BLaER1 treated with 17β-estradiol and CSF1 and Interleukin-3, amounts not matched to agents 10 nM and 100 nM (cell line): ENCODE data around the gene WWOX.

ENCODE experiments used
- H3K27ac ChIP-seq, 11 experiments: shearing (Covaris generic); formaldehyde crosslinking; 2 replicates each; pipeline ENCODE4 v1.8.1; 2022
- H3K27me3 ChIP-seq, 11 experiments: shearing (Covaris generic); formaldehyde crosslinking; 2 replicates each; pipeline ENCODE4 v1.8.1; 2022
- H3K36me3 ChIP-seq, 11 experiments: shearing (Covaris generic); formaldehyde crosslinking; 2 replicates each; pipeline ENCODE4 v1.8.1; 2022
- H3K4me1 ChIP-seq, 10 experiments: shearing (Covaris generic); formaldehyde crosslinking; 2 replicates each; pipeline ENCODE4 v1.8.1; 2022
- H3K4me2 ChIP-seq, 11 experiments: shearing (Covaris generic); formaldehyde crosslinking; 2 replicates each; pipeline ENCODE4 v1.8.1; 2022
- H3K4me3 ChIP-seq, 10 experiments: shearing (Covaris generic); formaldehyde crosslinking; 2 replicates each; pipeline ENCODE4 v1.8.1; 2022
- H3K9ac ChIP-seq, 11 experiments: shearing (Covaris generic); formaldehyde crosslinking; 2 replicates each; pipeline ENCODE4 v1.8.1; 2022
- H3K9me3 ChIP-seq, 11 experiments: shearing (Covaris generic); formaldehyde crosslinking; replicated peaks in 1 of 11; 2 replicates each; pipeline ENCODE4 v1.8.1; 2022
- H4K20me1 ChIP-seq, 11 experiments: shearing (Covaris generic); formaldehyde crosslinking; 2 replicates each; pipeline ENCODE4 v1.8.1; 2022
- Cebpa-rat ChIP-seq, 11 experiments: shearing (Covaris generic); IDR thresholded peaks; 2 replicates each; pipeline ENCODE4 v1.8.1; 2022

The WWOX gene

GRCh38 chr16:79168321-79168720 is 1068.9 kb downstream of the WWOX start:
- Histone ChIP-seq H3K27me3 (no peaks in the 10 kb centered on the region), H3K27ac (peak overlapping the region; percentile 35 to 77 (median 53); a peak in 18 of 22 replicates), H4K20me1 (no peaks in the 10 kb centered on the region), H3K9ac (peak overlapping the region in 6 of 11 experiments; percentile 1 to 65 (median 56); a peak in 6 of 22 replicates), H3K4me1 (peaks cover 45 to 87% (median 75%) of the 10 kb centered on the region in 10 experiments), H3K9me3 (peaks cover 10 to 26% (median 11%) of the 10 kb centered on the region in 11 experiments; a peak in 21 of 22 replicates), H3K4me3 (peak overlapping the region in 1 of 10 experiments; percentile 28; a peak in 1 of 20 replicates), H3K4me2 (peak overlapping the region; percentile 59 to 92 (median 78)), H3K36me3 (no peaks in the 10 kb centered on the region)
- TF ChIP-seq Cebpa-rat (IDR thresholded peaks at IDR 0.05), result no peak

- Histone ChIP-seq H3K9ac (peak overlapping the region in 8 of 11 experiments; percentile 1 to 65 (median 54); a peak in 9 of 22 replicates), H3K27ac (peak overlapping the region in 9 of 11 experiments; percentile 35 to 77 (median 53); a peak in 16 of 22 replicates), H3K36me3 (no peaks in the 10 kb centered on the region), H4K20me1 (no peaks in the 10 kb centered on the region), H3K4me1 (peaks cover 37 to 78% (median 67%) of the 10 kb centered on the region in 10 experiments), H3K4me3 (no peak overlapping the region; a peak in 2 of 20 replicates), H3K9me3 (peaks cover 10 to 27% (median 11%) of the 10 kb centered on the region in 11 experiments; a peak in 21 of 22 replicates), H3K4me2 (peak overlapping the region; percentile 59 to 92 (median 78)), H3K27me3 (no peaks in the 10 kb centered on the region)
- no peak for TF ChIP-seq Cebpa-rat (IDR thresholded peaks at IDR 0.05)
Measured at GRCh38 chr16:79169239-79169638, 1069.8 kb downstream of the WWOX start.

GRCh38 chr16:79170555-79171246 is 1071.2 kb downstream of the WWOX start:
- peaks cover 33 to 69% (median 60%) of the 10 kb centered on the region in 10 experiments for H3K4me1 ChIP-seq
- TF ChIP-seq Cebpa-rat (IDR thresholded peaks at IDR 0.05), result no peak
- H4K20me1 ChIP-seq, result no peaks in the 10 kb centered on the region
- peak overlapping the region in 3 of 11 experiments; percentile 8 to 77 (median 75); a peak in 5 of 22 replicates for H3K27ac ChIP-seq
- peaks cover 10 to 28% (median 12%) of the 10 kb centered on the region in 11 experiments; a peak in 21 of 22 replicates for H3K9me3 ChIP-seq
- H3K9ac ChIP-seq, result no peak overlapping the region; a peak in 1 of 22 replicates
- no peak overlapping the region for H3K4me3 ChIP-seq
- no peaks in the 10 kb centered on the region for H3K36me3 ChIP-seq
- no peaks in the 10 kb centered on the region for H3K27me3 ChIP-seq
- H3K4me2 ChIP-seq, result peak overlapping the region; percentile 1 to 92 (median 67); a peak in 17 of 22 replicates

- no peaks in the 10 kb centered on the region for H3K27me3 ChIP-seq
- H3K4me1 ChIP-seq, result peaks cover 33 to 70% (median 59%) of the 10 kb centered on the region in 10 experiments
- H4K20me1 ChIP-seq, result no peaks in the 10 kb centered on the region
- H3K27ac ChIP-seq, result peak overlapping the region in 2 of 11 experiments; percentile 75 to 77; a peak in 5 of 22 replicates
- H3K9ac ChIP-seq, result no peak overlapping the region
- H3K36me3 ChIP-seq, result no peaks in the 10 kb centered on the region
- H3K4me2 ChIP-seq, result peak overlapping the region in 8 of 11 experiments; percentile 0 to 88 (median 30); a peak in 11 of 22 replicates
- H3K4me3 ChIP-seq, result no peak overlapping the region
- peaks cover 10 to 33% (median 18%) of the 10 kb centered on the region in 11 experiments; a peak in 21 of 22 replicates for H3K9me3 ChIP-seq
- TF ChIP-seq Cebpa-rat (IDR thresholded peaks at IDR 0.05), result no peak
Measured at GRCh38 chr16:79171504-79171903, 1072.0 kb downstream of the WWOX start.

- H3K27me3 ChIP-seq, result no peaks in the 10 kb centered on the region
- no peaks in the 10 kb centered on the region for H4K20me1 ChIP-seq
- peaks cover 38 to 76% (median 65%) of the 10 kb centered on the region in 10 experiments for H3K4me1 ChIP-seq
- TF ChIP-seq Cebpa-rat (IDR thresholded peaks at IDR 0.05), result no peak
- H3K9ac ChIP-seq, result no peak overlapping the region
- H3K4me2 ChIP-seq, result peak overlapping the region in 8 of 11 experiments; percentile 0 to 88 (median 30); a peak in 13 of 22 replicates
- H3K9me3 ChIP-seq, result peaks cover 10 to 29% (median 18%) of the 10 kb centered on the region in 11 experiments; a peak in 21 of 22 replicates
- no peak overlapping the region for H3K4me3 ChIP-seq
- no peaks in the 10 kb centered on the region for H3K36me3 ChIP-seq
- H3K27ac ChIP-seq, result peak overlapping the region in 1 of 11 experiments; percentile 75; a peak in 2 of 22 replicates
Measured at GRCh38 chr16:79171931-79172705, 1072.7 kb downstream of the WWOX start.

DNA sequence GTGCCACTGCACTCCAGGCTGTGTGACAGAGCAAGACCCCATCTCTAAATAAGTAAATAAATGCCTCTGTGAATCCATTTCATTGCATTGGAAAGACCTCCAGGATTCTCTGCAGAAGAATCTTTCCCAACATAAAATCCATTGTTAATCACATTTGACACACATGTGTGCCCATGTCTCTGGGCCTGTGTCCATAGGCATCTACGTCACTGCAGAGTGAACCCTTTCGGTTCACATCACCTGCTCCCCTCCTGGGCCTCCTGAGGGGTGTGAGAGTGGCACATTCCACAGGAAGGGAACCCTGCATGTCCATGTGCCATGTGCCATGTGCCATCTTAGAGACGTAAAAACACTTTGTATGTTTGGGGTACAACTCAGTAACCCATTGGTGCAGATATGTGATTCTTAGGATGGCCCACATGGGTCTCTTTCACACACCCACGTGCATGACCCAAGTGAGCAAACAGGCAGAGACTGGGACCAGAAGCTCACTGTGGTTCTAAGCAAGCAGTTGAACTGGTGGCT is 1073.6 kb downstream of the WWOX start:
- Histone ChIP-seq H3K36me3 (no peaks in the 10 kb centered on the region), H4K20me1 (no peaks in the 10 kb centered on the region), H3K4me2 (peak overlapping the region in 4 of 11 experiments; percentile 5 to 20 (median 10); a peak in 7 of 22 replicates), H3K27ac (no peak overlapping the region), H3K9ac (no peak overlapping the region), H3K4me1 (peaks cover 43 to 82% (median 69%) of the 10 kb centered on the region in 10 experiments), H3K27me3 (no peaks in the 10 kb centered on the region), H3K4me3 (no peak overlapping the region), H3K9me3 (peaks cover 1 to 21% (median 9%) of the 10 kb centered on the region in 11 experiments; a peak in 21 of 22 replicates)
- no peak for TF ChIP-seq Cebpa-rat (IDR thresholded peaks at IDR 0.05)

DNA sequence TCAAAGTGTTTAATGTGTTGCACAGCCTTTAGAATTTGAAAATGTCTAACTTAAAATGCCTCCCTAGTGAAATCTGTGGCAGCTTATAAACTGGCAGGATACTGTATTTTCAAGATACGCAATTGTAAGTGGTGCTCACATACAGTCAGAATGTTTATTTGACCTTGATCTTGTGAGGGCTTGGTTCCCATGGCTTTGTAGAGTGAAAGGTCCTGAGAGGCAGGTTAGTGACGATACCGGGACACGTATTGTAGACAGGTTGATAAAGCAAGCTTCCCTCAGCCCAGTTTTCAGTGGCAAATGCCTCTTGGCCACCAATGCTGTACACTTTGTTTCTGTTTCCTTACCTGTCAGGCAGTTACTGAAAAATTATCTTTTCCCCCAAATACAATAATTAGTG is 1074.5 kb downstream of the WWOX start:
- Histone ChIP-seq H3K9ac (no peak overlapping the region), H3K4me1 (peaks cover 37 to 73% (median 60%) of the 10 kb centered on the region in 10 experiments), H3K4me3 (no peak overlapping the region), H4K20me1 (no peaks in the 10 kb centered on the region), H3K27me3 (no peaks in the 10 kb centered on the region), H3K36me3 (no peaks in the 10 kb centered on the region), H3K27ac (no peak overlapping the region), H3K9me3 (peaks cover 0 to 26% (median 14%) of the 10 kb centered on the region in 11 experiments; a peak in 15 of 22 replicates), H3K4me2 (no peak overlapping the region)
- TF ChIP-seq Cebpa-rat (IDR thresholded peaks at IDR 0.05), result no peak

DNA sequence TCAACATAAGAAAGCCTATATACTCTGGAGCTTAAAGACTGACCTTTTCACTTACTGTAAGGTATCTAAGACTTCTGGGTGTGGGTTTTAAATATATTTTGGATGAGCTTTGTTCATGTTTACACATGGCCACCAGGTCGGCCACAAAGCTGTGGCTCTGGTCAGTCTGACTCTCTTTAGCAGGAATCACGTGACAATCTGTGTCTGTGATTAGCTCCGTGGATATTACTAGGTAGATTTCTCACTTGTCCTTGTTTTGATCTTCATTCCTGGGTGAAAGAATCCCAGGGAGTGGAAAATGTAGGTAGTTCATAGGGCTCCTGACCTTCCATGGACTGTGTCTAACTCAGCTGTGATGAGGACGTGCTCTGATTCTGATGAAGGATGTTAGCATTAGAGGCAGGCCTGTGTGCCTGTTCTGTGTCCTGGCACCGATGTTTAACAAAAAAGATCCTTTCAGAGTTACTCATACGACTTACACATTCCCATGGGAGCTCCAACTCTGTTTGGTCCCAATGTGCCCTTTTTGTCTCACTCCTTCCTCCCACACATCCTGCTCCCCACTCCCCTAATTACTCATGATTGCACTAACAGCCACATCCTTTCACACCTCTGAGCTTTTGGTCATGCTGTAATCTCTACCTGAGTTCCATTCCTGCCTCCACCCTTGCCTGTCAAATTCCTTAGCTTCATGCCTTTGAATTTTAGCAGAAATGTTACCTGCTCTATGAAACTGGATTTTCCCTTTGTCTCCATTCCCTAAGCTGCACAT is 1076.0 kb downstream of the WWOX start:
- no peak overlapping the region for H3K4me3 ChIP-seq
- H4K20me1 ChIP-seq, result no peaks in the 10 kb centered on the region
- no peak for TF ChIP-seq Cebpa-rat (IDR thresholded peaks at IDR 0.05)
- H3K27ac ChIP-seq, result no peak overlapping the region
- H3K36me3 ChIP-seq, result no peaks in the 10 kb centered on the region
- no peaks in the 10 kb centered on the region for H3K27me3 ChIP-seq
- H3K9ac ChIP-seq, result no peak overlapping the region
- H3K4me2 ChIP-seq, result peak overlapping the region; percentile 18 to 72 (median 49); a peak in 20 of 22 replicates
- H3K4me1 ChIP-seq, result peaks cover 23 to 59% (median 45%) of the 10 kb centered on the region in 10 experiments
- peaks cover 14 to 42% (median 28%) of the 10 kb centered on the region in 11 experiments; a peak in 20 of 22 replicates for H3K9me3 ChIP-seq
